Liver (tissue), 9 donors: ENCODE data around the gene PWP1. TPM values are rescaled to one million over a fixed set of nuclear protein-coding genes. Genes with fewer than 3 reads are reported as not detected.

Source experiments
- DNase-seq: peaks from one replicate; pipeline ENCODE4 v3.0.0-alpha.2; 2017; ENCODE audit warnings: low spot score
- H3K27ac ChIP-seq, 2 donors: one replicate each; pipeline ENCODE4 v1.7.0; 2013; ENCODE audit warnings: inconsistent platforms in 2 of 2, low read length in 2 of 2, control low read depth in 1 of 2, low read depth in 1 of 2, mild to moderate bottlenecking in 1 of 2
- H3K27me3 ChIP-seq, 4 donors: one replicate each; pipeline versions ENCODE4 v1.6.1 to v1.7.0; 2013; ENCODE audit warnings: low read length in 3 of 4, inconsistent platforms in 1 of 4, mild to moderate bottlenecking in 1 of 4, moderate library complexity in 1 of 4; ENCODE audit not compliant: control insufficient read depth in 4 of 4, insufficient read depth in 4 of 4
- H3K36me3 ChIP-seq, 4 donors: one replicate each; pipeline versions ENCODE4 v1.6.1 to v1.7.0; 2013; ENCODE audit warnings: low read length in 3 of 4, mild to moderate bottlenecking in 3 of 4, low read depth in 1 of 4, moderate library complexity in 1 of 4; ENCODE audit not compliant: control insufficient read depth in 4 of 4, insufficient read depth in 3 of 4
- H3K4me1 ChIP-seq, 4 donors: one replicate each; pipeline versions ENCODE4 v1.6.1 to v1.7.0; 2013; ENCODE audit warnings: low read length in 3 of 4, mild to moderate bottlenecking in 3 of 4, moderate library complexity in 1 of 4; ENCODE audit not compliant: control insufficient read depth in 4 of 4, insufficient read depth in 4 of 4
- H3K4me3 ChIP-seq, 3 donors: one replicate each; pipeline versions ENCODE4 v1.6.1 to v1.7.0; 2013; ENCODE audit warnings: low read length in 3 of 3, control low read depth in 1 of 3, low read depth in 1 of 3, mild to moderate bottlenecking in 1 of 3
- H3K9ac ChIP-seq, 2 donors: one replicate each; pipeline ENCODE4 v1.7.0; 2013; ENCODE audit warnings: low read length in 2 of 2, mild to moderate bottlenecking in 2 of 2, moderate library complexity in 2 of 2, control low read depth in 1 of 2, low read depth in 1 of 2
- H3K9me3 ChIP-seq, 4 donors: one replicate each; pipeline versions ENCODE4 v1.6.1 to v1.7.0; 2013; ENCODE audit warnings: low read length in 3 of 4; ENCODE audit not compliant: control insufficient read depth in 4 of 4
- ATF3 ChIP-seq: IDR thresholded peaks from 2 replicates; pipeline ENCODE4 v1.6.1; 2016; ENCODE audit warnings: antibody characterized with exemption
- CTCF ChIP-seq: fragments of 150-350 bp; IDR thresholded peaks from 2 replicates; pipeline ENCODE4 v1.5.1; 2017; ENCODE audit warnings: improper control_type of control experiment, low read depth, low read length; ENCODE audit not compliant: missing input control
- FOXA1 ChIP-seq: IDR thresholded peaks from 2 replicates; pipeline ENCODE4 v1.6.1; 2016; ENCODE audit warnings: antibody characterized with exemption
- FOXA2 ChIP-seq: IDR thresholded peaks from 2 replicates; pipeline ENCODE4 v1.6.1; 2016; ENCODE audit warnings: antibody characterized with exemption
- HNF4A ChIP-seq, 2 donors: conservative IDR thresholded peaks; 2 replicates each; pipeline ENCODE4 v1.6.1; 2016; ENCODE audit warnings: antibody characterized with exemption in 2 of 2, mild to moderate bottlenecking in 2 of 2
- HNF4G ChIP-seq: IDR thresholded peaks from 2 replicates; pipeline ENCODE4 v1.6.1; 2016; ENCODE audit warnings: antibody characterized with exemption
- JUND ChIP-seq, 2 donors: IDR thresholded peaks; 2 replicates each; pipeline ENCODE4 v1.6.1; 2016; ENCODE audit warnings: antibody characterized with exemption in 2 of 2
- MAX ChIP-seq: IDR thresholded peaks from 2 replicates; pipeline ENCODE4 v1.6.1; 2016; ENCODE audit warnings: antibody characterized with exemption
- NR2F2 ChIP-seq: IDR thresholded peaks from 2 replicates; pipeline ENCODE4 v1.6.1; 2016; ENCODE audit warnings: antibody characterized with exemption
- RAD21 ChIP-seq, 2 donors: IDR thresholded peaks; 2 replicates each; pipeline ENCODE4 v1.6.1; 2016; ENCODE audit warnings: antibody characterized with exemption in 2 of 2, mild to moderate bottlenecking in 2 of 2
- REST ChIP-seq: IDR thresholded peaks from 2 replicates; pipeline ENCODE4 v1.6.1; 2016; ENCODE audit warnings: antibody characterized with exemption, mild to moderate bottlenecking
- RXRA ChIP-seq, 2 donors: IDR thresholded peaks; 2 replicates each; pipeline ENCODE4 v1.6.1; 2017 to 2018; ENCODE audit warnings: antibody characterized with exemption in 2 of 2, mild to moderate bottlenecking in 1 of 2
- SP1 ChIP-seq: IDR thresholded peaks from 2 replicates; pipeline ENCODE4 v1.6.1; 2018; ENCODE audit warnings: antibody characterized with exemption, mild to moderate bottlenecking
- TAF1 ChIP-seq: conservative IDR thresholded peaks from 2 replicates; pipeline ENCODE4 v1.6.1; 2016; ENCODE audit warnings: antibody characterized with exemption, mild to moderate bottlenecking
- ZBTB33 ChIP-seq: IDR thresholded peaks from 2 replicates; pipeline ENCODE4 v1.6.1; 2016; ENCODE audit warnings: antibody characterized with exemption
- WGBS: extraction: QIAGEN DNeasy Blood & Tissue Kit; methylation state at CpG from one replicate; pipeline ENCODE4 v1.1.7; 2013; 5-methylcytosine and 5-hydroxymethylcytosine counted together
- polyA plus RNA-seq, 2 donors: library from polyadenylated mRNA; stranded (reverse) in 1 of 2; unstranded in 1 of 2; fragments of 200-250 nt in 1 of 2; fragments of >200 nt in 1 of 2; fragmentation: Nextera tagmentation in 1 of 2; extraction: Ambion mirVana in 1 of 2; gene quantifications; one replicate each; pipeline versions ENCODE4 v1.2.1 to v1.2.3, GENCODE V29; 2013 to 2015
- total RNA-seq, 2 donors: library from RNA; depleted of rRNA; stranded (reverse); fragments of >200 nt; gene quantifications; one replicate each; pipeline ENCODE4 v1.2.3, GENCODE V29; 2014
- donor health status: healthy.
- donor health status: healthy.
- donor health status: healthy.
- donor health status: healthy.
- donor health status: healthy.

The PWP1 gene
- total and polyA plus RNA-seq, 4 donors = 17.5 to 39.0 (median 26.9) TPM

DNA sequence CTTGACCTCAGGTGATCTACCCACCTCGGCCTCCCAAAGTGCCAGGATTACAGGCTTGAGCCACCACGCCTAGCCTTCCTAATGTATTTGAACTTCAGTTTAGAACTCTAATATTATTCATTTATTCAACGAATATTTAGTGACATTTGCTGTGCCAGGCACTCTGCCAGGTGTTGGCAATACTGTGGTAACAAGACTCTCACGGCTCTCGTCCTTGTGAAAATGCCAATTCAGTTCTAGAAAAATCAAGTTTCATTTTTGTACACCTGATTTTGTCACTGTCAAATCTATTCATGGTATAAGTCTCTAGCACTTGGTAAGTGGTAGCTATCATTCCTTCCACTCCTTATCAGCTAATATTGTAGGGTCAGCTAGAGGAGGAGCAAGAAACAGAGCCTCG is 6.3 kb upstream of the PWP1 start:
- Histone ChIP-seq H3K27me3 (peaks cover 0 to 4% (median 0%) of the 10 kb centered on the region in 4 donors), H3K4me1 (no peaks in the 10 kb centered on the region)
- TF ChIP-seq ATF3 (no peak), NR2F2 (no peak), MAX (no peak), ZBTB33 (no peak), FOXA2 (no peak), HNF4G (no peak), RAD21 (IDR thresholded peaks at IDR 0.05) (no peak), JUND (IDR thresholded peaks at IDR 0.05) (no peak), FOXA1 (no peak), TAF1 (no peak), REST (no peak)

DNA sequence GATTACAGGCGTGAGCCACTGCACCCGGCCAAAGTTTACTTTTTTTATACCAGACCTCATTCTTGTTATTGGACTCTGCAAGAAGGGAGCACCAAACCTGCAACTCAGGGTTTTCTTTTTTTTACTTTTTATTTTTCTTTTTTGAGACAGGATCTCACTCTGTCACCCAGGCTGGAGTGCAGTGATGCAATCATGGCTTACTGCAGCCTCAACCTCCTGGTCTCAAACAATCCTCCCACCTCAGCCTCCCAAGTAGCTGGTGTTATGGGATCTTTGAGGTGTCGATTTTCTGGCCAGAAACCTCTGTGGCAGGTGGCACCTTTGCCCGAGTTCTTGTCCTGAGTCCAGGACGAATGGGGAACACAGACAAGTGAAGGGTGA is 4.2 kb upstream of the PWP1 start:
- no peak for DNase-seq
- 69% methylated on average over 5 of the region's 5 CpGs for WGBS
- H3K9me3 ChIP-seq = no peaks in the 10 kb centered on the region
- H3K27me3 ChIP-seq = peaks cover 0 to 4% (median 0%) of the 10 kb centered on the region in 4 donors
- peaks cover 1 to 16% (median 8%) of the 10 kb centered on the region in 4 donors for H3K4me1 ChIP-seq
- H3K27ac ChIP-seq = no peak overlapping the region
- H3K4me3 ChIP-seq = no peak overlapping the region
- TF ChIP-seq HNF4A (conservative IDR thresholded peaks at IDR 0.05) (no peak), CTCF (no peak), RXRA (IDR thresholded peaks at IDR 0.05) (no peak), SP1 (no peak), FOXA2 (no peak), ATF3 (no peak)
- H3K9ac ChIP-seq = no peak overlapping the region
- no peaks in the 10 kb centered on the region for H3K36me3 ChIP-seq

More for the DNA sequence above, 6.3 kb upstream of the PWP1 start:
- no peak overlapping the region for H3K9ac ChIP-seq
- no peak for DNase-seq
- H3K4me3 ChIP-seq = no peak overlapping the region
- WGBS = 55% methylated on average over 6 of the region's 6 CpGs
- H3K36me3 ChIP-seq = no peaks in the 10 kb centered on the region
- H3K27ac ChIP-seq = no peak overlapping the region
- no peaks in the 10 kb centered on the region for H3K9me3 ChIP-seq
